Fibroblast of the aortic adventitia (primary cell): Measurements from ENCODE around the gene RASAL1. TPM values are rescaled to one million over a fixed set of nuclear protein-coding genes. Genes with fewer than 3 reads are reported as not detected.

Experiments used
- DNase-seq: peaks from one replicate; pipeline ENCODE4 v3.0.0-alpha.2; 2010; ENCODE audit warnings: low read depth
- H3K4me3 ChIP-seq: 2 replicates; pipeline ENCODE4 v1.5.1; 2011; ENCODE audit warnings: low read depth, mild to moderate bottlenecking, control low read depth, low read length, moderate library complexity
- total RNA-seq: library from RNA; depleted of rRNA; stranded (reverse); fragments of >200 nt; gene quantifications from 2 replicates; pipeline ENCODE4 v1.2.3, GENCODE V29; 2012; ENCODE audit warnings: low replicate concordance
- TF ChIP-seq, protein P1 (sequence below): IDR thresholded peaks from 2 replicates; pipeline ENCODE4 v1.5.1; 2011; ENCODE audit warnings: mild to moderate bottlenecking, low read length, control low read depth, inconsistent platforms; ENCODE audit not compliant: insufficient read depth

Gene RASAL1
- total RNA-seq, 1 donor = not detected

DNA sequence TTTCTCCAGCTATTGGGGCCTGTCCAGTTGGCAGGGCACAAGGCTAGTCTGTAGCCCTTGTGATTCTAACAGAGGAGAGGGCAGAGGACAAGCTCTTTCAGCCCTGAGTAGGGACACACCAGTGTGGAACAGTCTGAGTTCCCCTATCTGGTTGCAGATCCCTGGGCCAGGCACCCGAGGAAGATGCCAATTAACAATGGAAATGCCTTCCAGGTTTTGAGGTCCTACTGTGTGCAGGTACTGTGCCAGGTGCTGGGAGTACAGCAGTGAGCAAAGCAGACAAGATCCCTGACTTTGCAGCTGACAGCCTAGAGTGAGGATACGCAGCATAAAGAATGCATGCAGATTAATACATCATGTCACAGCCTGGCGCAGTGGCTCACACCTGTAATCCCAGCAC is 62.0 kb downstream of the RASAL1 start:
- no peak for DNase-seq
- TF ChIP-seq, protein P1, sequence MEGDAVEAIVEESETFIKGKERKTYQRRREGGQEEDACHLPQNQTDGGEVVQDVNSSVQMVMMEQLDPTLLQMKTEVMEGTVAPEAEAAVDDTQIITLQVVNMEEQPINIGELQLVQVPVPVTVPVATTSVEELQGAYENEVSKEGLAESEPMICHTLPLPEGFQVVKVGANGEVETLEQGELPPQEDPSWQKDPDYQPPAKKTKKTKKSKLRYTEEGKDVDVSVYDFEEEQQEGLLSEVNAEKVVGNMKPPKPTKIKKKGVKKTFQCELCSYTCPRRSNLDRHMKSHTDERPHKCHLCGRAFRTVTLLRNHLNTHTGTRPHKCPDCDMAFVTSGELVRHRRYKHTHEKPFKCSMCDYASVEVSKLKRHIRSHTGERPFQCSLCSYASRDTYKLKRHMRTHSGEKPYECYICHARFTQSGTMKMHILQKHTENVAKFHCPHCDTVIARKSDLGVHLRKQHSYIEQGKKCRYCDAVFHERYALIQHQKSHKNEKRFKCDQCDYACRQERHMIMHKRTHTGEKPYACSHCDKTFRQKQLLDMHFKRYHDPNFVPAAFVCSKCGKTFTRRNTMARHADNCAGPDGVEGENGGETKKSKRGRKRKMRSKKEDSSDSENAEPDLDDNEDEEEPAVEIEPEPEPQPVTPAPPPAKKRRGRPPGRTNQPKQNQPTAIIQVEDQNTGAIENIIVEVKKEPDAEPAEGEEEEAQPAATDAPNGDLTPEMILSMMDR = no peak
- no peak overlapping the region for H3K4me3 ChIP-seq

DNA sequence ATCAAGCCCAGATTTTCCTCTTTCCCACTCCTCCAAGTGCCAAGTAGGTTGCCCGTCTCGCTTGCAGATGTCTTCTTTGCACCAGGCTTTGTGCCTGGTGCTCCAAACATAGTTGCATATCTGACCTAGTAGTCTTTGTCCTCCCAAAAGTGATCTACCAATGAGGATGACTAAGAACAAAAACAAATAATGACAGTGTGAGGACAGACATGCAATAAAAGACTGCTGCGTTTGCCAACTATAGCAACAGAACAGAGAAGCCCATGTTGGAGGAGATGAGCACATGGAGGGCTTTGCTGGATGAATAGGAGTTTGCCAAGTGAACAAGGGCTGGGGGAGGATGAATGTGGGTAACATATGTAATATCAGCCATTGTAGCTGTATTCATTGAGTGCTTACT is 63.4 kb downstream of the RASAL1 start:
- TF ChIP-seq, protein P1 = no peak
- H3K4me3 ChIP-seq = no peak overlapping the region
- no peak for DNase-seq

DNA sequence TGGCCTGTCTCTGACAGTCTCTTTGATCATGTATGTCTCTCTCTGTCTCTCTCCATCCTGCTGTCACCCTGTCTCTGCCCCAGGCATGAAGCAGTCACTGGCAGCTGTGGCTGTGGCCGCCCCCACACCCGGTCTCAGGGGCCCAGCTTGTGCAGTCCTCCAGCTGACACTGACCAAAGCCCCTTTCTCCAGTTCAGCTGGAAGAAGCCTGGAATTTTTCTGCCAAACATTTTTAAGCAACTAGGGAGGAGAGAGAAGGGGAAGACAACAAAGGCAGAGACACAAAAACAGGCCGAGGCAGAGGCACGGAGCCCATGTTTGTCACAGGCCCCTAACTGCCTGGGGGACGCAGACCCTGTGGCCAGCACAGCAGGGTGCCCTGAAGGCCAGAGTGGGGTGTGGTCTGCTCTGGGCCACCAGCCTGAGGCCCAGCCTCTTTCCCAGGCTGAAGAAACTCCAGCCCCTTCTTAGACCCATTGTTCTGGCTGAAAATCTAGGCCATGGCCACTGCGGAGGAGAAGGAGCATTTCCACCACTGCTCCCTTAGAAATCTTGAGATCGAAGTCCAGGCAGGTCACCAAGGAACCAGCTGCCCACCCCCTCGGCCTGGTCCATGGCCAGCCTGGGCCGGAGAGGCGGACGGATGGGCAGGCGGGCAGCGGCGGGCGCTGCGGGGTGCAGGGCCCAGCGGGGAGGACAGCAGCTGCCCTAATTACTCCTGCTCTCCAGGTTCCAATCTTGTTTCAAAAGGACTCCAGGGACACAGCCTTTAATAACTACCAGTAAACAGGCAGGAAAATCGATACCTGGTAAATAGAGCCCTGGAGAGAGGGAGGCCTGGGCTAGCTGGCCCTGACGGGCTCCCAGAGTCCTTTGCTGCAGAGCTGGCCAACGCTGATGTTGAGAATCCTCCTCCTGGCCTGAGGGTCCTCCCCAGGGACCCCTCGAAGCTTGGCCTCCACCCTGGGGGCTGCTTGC is 64.1 kb downstream of the RASAL1 start:
- no peak for DNase-seq
- TF ChIP-seq, protein P1 = no peak

DNA sequence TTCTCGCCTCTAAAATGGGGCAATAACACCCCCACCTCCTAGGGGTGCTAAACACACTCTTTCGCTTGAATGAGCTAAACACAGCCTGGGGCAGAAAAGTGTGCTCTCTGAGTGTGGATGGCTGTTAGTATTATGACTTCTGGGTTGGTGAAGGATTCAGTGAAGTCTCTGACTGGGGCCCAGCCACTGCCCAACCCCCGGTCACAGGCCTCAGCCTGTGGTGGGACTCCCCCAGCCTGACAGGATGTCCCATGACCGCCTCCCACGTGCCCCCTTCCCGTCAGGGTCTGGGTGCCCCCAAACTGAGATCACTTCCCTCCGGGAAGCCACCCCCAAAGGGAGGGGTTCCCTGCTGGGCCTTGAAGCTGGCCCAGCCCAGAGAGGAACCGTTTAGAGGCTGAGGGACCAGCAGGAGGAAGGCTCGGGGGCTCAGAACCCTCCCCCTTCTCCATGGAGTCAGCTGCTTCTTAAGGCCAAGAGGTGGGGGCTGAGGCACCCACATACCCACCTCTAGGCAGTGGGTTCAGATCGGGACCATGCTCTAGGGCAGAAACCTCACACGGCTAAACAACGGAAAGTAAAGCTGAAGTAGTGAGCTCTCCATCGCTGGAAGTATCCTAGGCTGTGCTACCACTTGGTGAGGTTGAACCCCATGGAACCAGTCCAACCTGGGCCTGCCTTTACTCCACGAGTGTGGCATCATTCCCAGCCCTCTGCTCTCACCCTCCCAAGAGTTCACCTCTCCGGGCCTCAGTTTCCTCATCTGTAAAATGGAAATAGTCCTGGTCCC is 65.2 kb downstream of the RASAL1 start:
- no peak for DNase-seq
- TF ChIP-seq, protein P1 = no peak
- no peak overlapping the region for H3K4me3 ChIP-seq

More for the DNA sequence above, 64.1 kb downstream of the RASAL1 start:
- H3K4me3 ChIP-seq = no peak overlapping the region

DNA sequence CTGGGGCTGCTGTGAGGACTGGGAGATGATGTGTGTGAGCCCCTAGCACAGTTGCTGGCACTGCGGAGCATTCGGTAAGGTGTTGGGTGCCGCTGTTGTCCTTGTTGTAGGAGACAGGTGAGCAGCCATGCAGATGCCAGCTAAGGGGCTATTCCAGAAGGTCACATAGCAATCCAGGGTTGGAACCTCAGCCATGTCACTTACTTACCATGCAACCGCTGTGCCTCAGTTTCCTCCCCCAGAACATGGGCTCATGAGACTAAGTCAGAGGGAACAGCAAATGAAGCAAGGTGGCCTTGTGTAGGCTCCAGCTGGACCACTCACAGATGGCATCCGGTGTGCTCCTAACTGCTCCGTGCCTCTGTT is 65.8 kb downstream of the RASAL1 start:
- TF ChIP-seq, protein P1 = no peak
- DNase-seq = no peak
- H3K4me3 ChIP-seq = no peak overlapping the region

DNA sequence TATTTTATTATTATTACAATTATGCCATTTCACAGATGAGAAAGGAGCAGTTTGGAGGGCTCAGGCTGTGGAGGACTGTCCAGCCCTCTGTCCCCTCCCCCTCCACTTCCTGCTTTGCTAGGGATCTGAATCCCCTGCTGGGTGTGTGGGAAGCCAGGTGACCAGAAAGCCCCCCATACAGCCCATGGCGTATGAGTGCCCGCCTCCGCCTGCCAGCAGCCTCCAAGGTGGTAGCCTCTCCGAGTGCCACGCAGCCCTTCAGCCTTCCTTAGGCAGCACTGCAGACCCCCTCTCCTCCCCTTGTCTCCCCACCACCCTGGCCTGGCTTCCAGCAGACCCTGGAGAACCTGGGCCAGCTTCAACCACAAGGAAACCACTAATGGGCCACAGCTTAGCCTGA is 66.4 kb downstream of the RASAL1 start:
- DNase-seq = no peak

More for the DNA sequence above, 66.4 kb downstream of the RASAL1 start:
- no peak overlapping the region for H3K4me3 ChIP-seq
- TF ChIP-seq, protein P1 = no peak
